NCI-H226 (cell line): Measurements from ENCODE around the gene CRYAB.
"Not testable (repeated sequence)": the region's sequence is repeated elsewhere in the genome, so short reads cannot be mapped to it uniquely, and the experiment has no call there.

Experiments
- DNase-seq: peaks from one replicate; pipeline ENCODE4 v3.0.0-alpha.2; 2015

Gene CRYAB

DNA sequence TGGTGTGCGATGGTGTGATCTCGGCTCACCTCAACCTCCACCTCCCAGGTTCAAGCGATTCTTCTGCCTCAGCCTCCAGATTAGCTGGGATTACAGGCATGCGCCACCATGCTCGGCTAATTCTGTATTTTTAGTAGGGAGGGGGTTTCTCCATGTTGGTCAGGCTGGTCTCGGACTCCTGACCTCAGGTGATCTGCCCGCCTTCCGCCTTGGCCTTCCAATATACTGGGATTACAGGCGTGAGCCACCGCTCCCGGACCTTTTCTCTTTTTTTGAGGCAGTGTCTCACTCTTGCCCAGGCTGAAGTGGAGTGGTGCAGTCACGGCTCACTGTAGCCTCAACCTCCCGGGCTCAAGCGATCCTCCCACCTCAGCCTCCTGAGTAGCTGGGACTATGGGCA is 21.6 kb upstream of the CRYAB start:
- DNase-seq: not testable (repeated sequence)

- no peak for DNase-seq
Measured at GRCh38 chr11:111932611-111932950, 21.0 kb upstream of the CRYAB start.

GRCh38 chr11:111930472-111930871 is 18.9 kb upstream of the CRYAB start:
- no peak for DNase-seq

GRCh38 chr11:111926505-111927391 is 15.2 kb upstream of the CRYAB start:
- DNase-seq: peak; percentile 89

DNA sequence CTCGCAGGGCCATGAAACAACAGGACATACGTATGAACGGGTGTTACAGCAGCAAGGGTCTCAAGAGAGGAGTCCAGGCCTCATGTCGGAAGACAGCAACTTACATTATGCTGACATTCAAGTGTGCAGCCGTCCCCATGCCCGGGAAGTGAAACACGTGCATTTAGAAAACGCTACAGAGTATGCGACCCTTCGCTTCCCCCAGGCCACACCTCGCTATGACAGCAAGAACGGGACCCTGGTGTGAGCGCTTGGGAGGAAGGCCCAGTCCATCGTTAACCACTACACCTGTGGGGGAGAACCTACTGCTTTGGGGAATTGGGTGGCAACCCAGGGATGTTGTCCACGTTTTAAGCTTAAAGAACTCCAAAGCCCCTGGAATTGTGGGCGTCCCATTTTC is 14.4 kb upstream of the CRYAB start:
- no peak for DNase-seq

DNA sequence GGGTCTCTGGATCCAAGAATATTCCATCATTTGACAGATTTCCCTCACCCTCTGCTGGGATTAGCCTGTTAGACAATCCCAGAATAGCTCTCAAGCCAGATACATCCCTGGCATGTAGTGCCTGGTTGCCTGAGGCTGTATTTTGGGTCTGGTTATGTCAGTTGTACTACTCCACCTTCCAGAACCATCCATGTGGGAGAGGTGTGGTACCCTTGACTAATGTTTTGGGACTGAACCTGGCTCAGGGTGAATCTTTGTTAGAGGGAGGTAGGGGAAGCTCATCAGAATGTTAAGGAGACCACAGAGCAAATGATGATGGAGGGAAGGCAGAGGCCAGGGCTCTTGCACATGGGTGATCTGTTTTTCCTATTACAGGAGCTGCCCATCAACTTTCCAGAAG is 12.4 kb upstream of the CRYAB start:
- no peak for DNase-seq

- no peak for DNase-seq
Measured at GRCh38 chr11:111923351-111923788, 11.8 kb upstream of the CRYAB start.

DNA sequence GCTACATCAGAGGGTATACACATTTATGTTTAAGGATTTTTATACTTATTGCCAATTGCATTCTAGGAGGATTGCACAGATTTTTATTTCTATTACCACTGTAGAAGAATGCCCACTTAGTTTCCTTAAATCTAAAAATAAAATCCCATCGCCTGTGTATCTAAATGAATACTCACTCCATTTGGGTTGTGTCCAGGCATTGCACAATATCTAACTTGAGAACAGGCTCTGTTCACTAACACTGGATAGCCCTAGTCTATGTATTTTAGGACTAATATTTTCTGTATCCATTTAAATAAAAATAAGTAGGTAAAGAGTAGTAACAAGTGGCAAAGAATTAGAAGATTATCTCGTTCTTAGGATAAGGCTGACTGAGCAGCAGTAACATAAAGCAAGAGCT is 11.2 kb upstream of the CRYAB start:
- DNase-seq: peak; percentile 43

DNA sequence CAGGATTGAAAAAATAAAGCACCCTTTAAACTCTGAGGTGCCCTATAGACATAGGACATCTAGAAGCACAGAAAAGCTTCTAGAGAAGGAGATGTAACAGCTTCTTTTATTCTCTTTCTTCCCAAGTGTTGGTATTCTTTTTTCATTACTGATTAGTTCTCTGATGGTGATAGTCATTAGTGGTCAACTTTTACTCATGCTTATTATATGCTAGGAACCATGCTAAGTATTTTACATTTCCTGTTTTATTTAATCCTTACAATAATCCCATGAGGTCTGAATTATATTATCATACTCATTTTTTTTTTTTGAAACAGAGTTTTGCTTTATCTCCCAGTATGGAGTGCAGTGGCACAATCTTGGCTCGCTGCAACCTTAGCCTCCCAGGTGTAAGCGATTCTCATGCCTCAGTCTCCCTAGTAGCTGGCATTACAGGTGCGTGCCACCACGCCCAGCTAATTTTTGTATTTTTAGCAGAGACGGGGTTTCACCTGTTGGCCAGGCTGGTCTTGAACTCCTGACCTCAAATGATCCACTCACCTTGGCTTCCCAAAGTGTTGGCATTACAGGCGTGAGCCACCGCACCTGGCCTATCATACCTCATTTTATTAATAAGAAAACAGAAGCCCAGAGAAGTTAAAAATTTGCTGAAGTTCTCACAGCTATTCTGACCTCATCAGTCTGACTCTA is 10.1 kb upstream of the CRYAB start:
- no peak for DNase-seq

DNA sequence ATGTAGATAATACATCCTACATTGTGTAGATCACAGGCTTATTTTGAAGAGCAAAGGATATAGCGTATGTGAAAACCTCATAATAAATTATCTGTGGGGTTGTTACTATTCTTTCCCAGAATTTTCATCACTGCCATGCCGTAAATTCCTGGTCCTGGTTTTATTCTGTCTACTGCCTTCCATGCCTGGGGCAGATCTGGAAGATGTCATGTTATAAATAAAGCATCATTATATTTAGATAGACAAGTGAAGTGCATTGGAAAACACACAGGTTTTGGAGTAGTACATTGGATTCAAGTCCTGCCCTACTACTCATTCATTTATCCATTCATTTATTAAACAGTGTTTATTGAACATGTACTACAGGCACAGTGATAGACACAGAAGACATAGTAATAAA is 9.3 kb upstream of the CRYAB start:
- DNase-seq: no peak

- DNase-seq: no peak
Measured at GRCh38 chr11:111918390-111919256, 7.1 kb upstream of the CRYAB start, which contains the start of gene C11orf52. Gene C11orf52 (plus strand): TSS chr11:111918913. CDS start chr11:111918973, 60 bp downstream.

DNA sequence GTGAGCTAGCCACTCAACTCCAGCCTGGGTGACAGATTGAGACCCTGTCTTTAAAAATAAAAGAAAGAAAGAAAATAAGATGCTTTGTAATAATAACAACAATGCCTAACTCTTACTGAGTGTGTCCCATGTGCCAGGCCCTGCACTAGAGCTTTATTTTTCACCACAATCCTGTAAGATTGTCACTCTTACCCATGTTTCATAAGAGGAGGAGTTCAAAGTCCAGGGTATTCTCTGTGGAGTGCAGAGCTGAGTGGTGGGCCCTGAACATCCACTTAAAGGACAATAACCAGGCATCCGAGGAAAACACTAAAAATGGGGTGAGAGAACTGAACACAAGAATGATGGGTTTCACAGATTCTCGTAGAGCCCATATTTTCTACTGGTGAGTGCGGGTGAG is 6.2 kb upstream of the CRYAB start:
- no peak for DNase-seq

- no peak for DNase-seq
Measured at GRCh38 chr11:111917312-111917711, 5.7 kb upstream of the CRYAB start.

DNA sequence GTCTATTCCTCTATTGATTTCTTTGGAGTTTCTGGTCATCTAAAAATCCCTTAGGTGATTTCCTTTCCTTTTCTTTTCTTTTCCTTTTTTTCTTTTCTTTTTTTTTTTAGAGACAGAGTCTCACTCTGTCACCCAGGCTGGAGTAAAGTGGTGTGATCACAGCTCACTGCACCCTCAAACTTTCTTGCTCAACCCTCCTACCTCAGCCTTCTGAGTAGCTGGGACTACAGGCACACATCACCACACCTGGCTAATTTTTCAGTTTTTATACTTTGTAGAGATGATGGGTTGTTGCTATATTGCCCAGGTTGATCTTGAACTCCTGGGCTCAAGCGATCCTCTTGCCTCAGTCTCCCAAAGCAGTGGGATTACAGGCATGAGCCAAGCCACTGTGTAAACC is 5.2 kb upstream of the CRYAB start:
- DNase-seq: no peak

- no peak for DNase-seq
Measured at GRCh38 chr11:111913997-111914396, 2.4 kb upstream of the CRYAB start.

- DNase-seq: no peak
Measured at GRCh38 chr11:111913031-111913861, 1.7 kb upstream of the CRYAB start.

DNA sequence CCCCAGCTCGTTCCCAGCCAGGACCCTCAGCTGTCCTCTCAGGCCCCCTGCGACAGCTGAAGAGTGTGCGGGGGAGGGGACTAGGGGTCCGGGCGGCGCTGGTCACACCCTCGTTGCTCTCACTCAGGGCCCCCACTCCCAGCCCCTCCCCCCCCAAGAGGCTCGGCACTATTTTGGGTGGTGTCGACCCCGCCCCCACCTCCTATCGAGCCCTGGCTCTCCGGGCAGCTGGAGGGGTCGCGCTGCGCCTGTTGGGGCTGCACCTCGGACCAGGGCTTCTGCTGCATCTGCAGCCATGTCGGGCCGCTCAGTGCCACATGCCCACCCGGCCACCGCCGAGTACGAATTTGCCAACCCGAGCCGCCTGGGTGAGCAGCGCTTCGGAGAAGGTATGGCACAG is 965 bp upstream of the CRYAB start, which contains the start of gene HSPB2:
TSS of gene HSPB2 (plus strand) at position 200 of the 400 bp plus-strand sequence. CDS start at position 296, 96 bp downstream.
- no peak for DNase-seq

GRCh38 chr11:111910676-111911562 is 651 bp downstream of the CRYAB start:
- DNase-seq: no peak

- no peak for DNase-seq
Measured at GRCh38 chr11:111909378-111909777, 2.2 kb downstream of the CRYAB start.

DNA sequence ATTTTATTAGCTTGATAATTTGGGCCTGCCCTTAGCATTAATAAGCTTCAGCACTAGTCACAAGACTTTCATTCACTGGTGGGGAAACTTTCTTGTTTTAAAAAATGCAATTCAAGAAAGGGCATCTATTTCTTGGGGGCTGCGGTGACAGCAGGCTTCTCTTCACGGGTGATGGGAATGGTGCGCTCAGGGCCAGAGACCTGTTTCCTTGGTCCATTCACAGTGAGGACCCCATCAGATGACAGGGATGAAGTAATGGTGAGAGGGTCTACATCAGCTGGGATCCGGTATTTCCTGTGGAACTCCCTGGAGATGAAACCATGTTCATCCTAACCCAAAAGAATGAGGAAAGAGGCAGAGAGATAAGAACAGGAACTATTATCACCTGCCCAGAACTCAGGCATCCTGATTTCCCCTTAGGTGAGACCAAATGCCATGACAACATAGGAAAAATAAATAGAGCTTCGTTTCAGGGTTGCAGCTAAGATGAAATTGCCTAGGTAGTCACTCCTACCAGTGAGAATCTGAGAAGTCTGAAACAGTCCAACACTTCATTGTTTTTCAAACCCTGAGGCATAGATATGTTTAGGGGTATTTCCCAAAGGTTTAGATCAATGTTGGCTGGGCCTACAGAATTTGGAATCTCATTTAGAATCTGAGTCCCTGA is 2.8 kb downstream of the CRYAB start:
- no peak for DNase-seq

DNA sequence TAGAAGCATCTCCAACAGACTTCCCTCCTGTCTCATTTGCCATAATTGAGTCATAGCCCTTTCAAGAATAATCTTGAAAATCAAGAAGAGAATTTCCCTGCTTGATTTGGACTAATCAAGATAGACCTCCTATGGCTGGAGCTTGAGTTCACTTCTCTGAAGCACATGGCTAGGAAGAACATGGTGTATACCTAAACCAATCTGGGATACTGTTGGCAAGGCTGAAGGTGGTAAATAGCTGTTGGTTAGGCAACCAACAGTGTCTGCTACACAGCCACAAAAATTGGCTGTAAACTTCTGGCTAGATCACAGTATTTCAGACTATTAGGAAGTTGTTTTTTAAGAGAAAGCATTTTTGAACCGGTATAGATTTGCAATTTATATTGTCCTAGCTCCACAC is 4.9 kb downstream of the CRYAB start:
- DNase-seq: no peak
